MG63 (cell line): ENCODE results near the gene SEMA7A. TPM values are rescaled to one million over a fixed set of nuclear protein-coding genes. Genes with fewer than 3 reads are reported as not detected.
"Not testable (repeated sequence)": the region's sequence is repeated elsewhere in the genome, so short reads cannot be mapped to it uniquely, and the experiment has no call there.

Experiments
- DNase-seq: peaks from one replicate; pipeline ENCODE4 v3.0.0-alpha.2; 2020
- H3K27me3 ChIP-seq: fragments of 250-450 bp; sonication (Bioruptor Pico); 2 replicates; pipeline ENCODE4 v1.5.1; 2020; ENCODE audit warnings: mild to moderate bottlenecking, moderate library complexity
- H3K36me3 ChIP-seq: fragments of 250-450 bp; sonication (Bioruptor Pico); 2 replicates; pipeline ENCODE4 v1.5.1; 2020; ENCODE audit warnings: mild to moderate bottlenecking, moderate library complexity
- H3K4me3 ChIP-seq: fragments of 250-450 bp; sonication (Bioruptor Pico); 2 replicates; pipeline ENCODE4 v1.5.1; 2020; ENCODE audit warnings: mild to moderate bottlenecking, moderate library complexity
- H3K9me3 ChIP-seq: fragments of 250-450 bp; sonication (Bioruptor Pico); 2 replicates; pipeline ENCODE4 v1.5.1; 2020; ENCODE audit warnings: mild to moderate bottlenecking, moderate library complexity
- total RNA-seq: library from RNA; depleted of rRNA; stranded (reverse); fragments of >200 nt; shearing (Covaris generic); gene quantifications from 2 replicates; pipeline ENCODE4 v1.2.3, GENCODE V29; 2014; ENCODE audit warnings: low replicate concordance

The SEMA7A gene
- total RNA-seq, 1 experiment from 2014 or later = 12.0 TPM

DNA sequence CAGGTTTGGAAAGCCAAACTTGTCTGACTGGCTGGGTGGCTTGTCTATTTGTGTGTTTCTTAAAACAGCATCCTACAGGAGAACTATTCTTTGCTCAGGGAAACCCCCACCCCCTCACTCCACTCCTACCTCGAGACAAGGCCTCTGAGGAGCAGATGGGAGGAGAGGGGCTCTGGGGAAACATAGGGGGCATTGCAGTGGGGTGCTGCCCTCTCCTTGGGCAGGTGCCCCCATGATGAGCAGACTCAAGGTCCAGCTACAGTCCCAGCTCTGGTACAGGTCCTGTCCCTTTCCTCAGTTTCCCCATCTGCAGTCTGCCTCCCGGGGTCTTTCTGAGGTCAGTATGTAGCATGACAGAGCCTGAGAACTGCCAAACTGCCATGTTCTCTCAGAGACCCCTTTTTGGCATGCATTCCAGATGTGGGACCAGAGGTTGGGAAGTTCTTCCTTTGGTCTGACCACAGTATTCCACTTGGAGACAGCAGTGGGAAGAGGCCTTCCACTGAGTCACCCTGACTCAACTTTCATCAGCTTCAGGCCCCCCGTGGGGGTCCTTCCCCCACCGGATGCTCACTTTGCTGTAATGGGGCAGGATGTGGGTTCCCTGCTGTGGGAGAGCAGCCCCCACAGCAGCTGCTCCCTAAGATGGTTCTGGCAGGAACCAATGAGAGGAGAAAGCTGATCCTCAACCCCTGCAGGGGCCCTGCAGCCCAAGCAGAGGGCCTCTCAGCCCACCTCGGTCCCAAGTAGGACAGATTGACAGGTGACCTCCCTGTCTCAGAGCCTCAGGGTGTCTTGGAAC is 34.0 kb downstream of the SEMA7A start:
- H3K9me3 ChIP-seq = no peaks in the 10 kb centered on the region
- no peaks in the 10 kb centered on the region for H3K27me3 ChIP-seq
- DNase-seq = peak; percentile 76
- no peaks in the 10 kb centered on the region for H3K36me3 ChIP-seq
- no peak overlapping the region for H3K4me3 ChIP-seq

DNA sequence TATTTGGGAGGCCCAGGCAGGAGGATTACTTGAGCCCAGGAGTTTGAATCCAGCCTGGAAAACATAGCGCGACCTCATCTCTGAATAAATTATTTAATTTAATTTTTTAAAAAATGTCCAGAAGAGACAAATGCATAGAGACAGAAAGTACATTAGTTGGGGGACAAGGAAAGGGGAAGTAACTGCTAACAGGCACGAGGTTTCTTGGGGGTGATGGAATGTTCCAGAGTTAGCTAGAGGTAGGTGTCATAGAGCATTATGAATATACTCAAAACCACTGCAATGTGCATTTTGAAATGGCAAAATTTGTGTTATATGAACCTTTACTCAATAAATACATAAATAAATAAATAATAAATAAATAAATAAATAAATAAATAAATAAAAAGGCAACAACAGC is 34.7 kb downstream of the SEMA7A start:
- no peak for DNase-seq
- Histone ChIP-seq H3K36me3 (no peaks in the 10 kb centered on the region), H3K27me3 (no peaks in the 10 kb centered on the region), H3K4me3 (no peak overlapping the region), H3K9me3 (no peaks in the 10 kb centered on the region)

DNA sequence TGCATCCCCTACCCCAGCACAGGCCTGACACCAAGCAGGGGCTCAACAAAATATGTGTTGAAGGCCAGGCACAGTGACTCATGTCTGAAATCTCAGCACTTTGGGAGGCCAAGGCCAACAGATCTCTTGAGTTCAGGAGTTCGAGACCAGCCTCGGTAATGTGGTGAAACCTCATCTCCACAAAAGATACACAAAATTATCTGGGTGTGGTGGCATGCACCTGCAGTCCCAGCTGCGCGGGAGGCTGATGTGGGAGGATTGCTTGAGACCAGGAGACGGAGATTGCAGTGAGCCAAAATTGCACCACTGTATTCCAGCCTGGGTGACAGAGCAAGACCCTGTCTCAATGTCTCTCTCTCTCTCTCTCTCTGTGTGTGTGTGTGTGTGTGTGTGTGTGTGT is 35.6 kb downstream of the SEMA7A start:
- no peaks in the 10 kb centered on the region for H3K9me3 ChIP-seq
- DNase-seq = no peak
- H3K4me3 ChIP-seq = no peak overlapping the region
- no peaks in the 10 kb centered on the region for H3K36me3 ChIP-seq
- H3K27me3 ChIP-seq = no peaks in the 10 kb centered on the region

GRCh38 chr15:74397239-74398068 is 36.3 kb downstream of the SEMA7A start:
- H3K9me3 ChIP-seq = no peaks in the 10 kb centered on the region
- DNase-seq = no peak
- no peaks in the 10 kb centered on the region for H3K36me3 ChIP-seq
- no peak overlapping the region for H3K4me3 ChIP-seq
- no peaks in the 10 kb centered on the region for H3K27me3 ChIP-seq

DNA sequence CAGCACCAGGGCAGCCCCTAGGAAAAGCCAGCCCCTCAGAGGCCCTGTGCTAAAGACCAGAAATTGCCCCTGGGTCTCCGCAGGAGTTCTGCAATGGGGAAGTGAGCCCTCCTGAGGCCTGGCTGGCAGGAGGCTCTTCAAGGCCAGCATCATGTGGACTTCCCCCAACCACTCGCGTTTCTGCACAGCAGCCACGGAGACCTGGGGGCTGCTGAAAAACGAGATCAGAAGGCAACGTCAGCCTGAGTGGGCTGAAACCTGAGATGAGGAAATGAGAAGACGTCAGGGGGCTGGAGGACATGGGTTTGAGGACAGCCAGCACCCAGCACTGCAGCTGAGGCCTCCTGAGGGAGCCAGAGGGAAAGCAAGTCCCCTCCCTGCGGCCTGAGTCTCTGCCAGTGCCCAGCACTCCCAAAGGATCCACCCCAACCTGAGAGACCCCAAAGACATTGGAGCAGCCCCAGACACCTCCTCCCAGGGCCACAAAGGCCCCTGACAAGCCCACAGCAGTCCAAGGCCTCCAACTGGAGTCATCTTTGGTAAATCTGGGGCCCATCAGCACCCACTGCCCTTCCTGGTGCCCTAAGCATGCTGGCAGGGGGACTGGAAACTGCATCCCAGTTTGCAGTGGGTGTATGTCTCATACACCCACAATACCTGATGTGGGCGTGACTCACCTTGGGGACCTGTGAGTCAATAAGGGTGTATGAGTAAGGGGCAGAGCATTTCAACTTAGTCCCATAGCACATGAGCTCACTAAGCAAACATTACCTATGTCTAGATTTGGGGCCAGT is 37.1 kb downstream of the SEMA7A start:
- no peaks in the 10 kb centered on the region for H3K27me3 ChIP-seq
- DNase-seq = peak; percentile 68
- no peaks in the 10 kb centered on the region for H3K9me3 ChIP-seq
- no peak overlapping the region for H3K4me3 ChIP-seq
- no peaks in the 10 kb centered on the region for H3K36me3 ChIP-seq

DNA sequence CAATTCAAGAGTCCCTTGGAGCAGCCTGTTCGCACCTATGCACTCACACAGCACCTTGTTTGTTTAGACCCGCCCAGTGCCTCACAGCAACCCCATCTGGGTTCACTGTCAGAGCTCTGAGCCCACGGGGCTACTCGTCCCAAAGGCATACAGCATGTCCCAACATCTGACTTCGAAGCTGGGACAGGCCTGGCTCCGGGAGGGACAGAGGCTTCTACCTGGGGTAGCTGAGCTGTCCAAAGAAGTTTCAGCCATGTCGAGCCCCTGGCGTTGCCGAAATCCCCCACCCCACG is 37.7 kb downstream of the SEMA7A start:
- Histone ChIP-seq H3K9me3 (no peaks in the 10 kb centered on the region), H3K36me3 (no peaks in the 10 kb centered on the region), H3K27me3 (no peaks in the 10 kb centered on the region), H3K4me3 (no peak overlapping the region)
- DNase-seq = no peak

GRCh38 chr15:74395319-74396145 is 38.2 kb downstream of the SEMA7A start:
- Histone ChIP-seq H3K9me3 (no peaks in the 10 kb centered on the region), H3K27me3 (no peaks in the 10 kb centered on the region), H3K4me3 (no peak overlapping the region), H3K36me3 (no peaks in the 10 kb centered on the region)
- no peak for DNase-seq

GRCh38 chr15:74394090-74394846 is 39.5 kb downstream of the SEMA7A start:
- no peaks in the 10 kb centered on the region for H3K36me3 ChIP-seq

GRCh38 chr15:74393423-74393822 is 40.3 kb downstream of the SEMA7A start:
- DNase-seq = no peak
- Histone ChIP-seq H3K4me3 (no peak overlapping the region), H3K27me3 (no peaks in the 10 kb centered on the region), H3K9me3 (no peaks in the 10 kb centered on the region), H3K36me3 (no peaks in the 10 kb centered on the region)

More at GRCh38 chr15:74394090-74394846, 39.5 kb downstream of the SEMA7A start:
- Histone ChIP-seq H3K4me3 (no peak overlapping the region), H3K27me3 (no peaks in the 10 kb centered on the region), H3K9me3 (no peaks in the 10 kb centered on the region)
- DNase-seq = no peak

DNA sequence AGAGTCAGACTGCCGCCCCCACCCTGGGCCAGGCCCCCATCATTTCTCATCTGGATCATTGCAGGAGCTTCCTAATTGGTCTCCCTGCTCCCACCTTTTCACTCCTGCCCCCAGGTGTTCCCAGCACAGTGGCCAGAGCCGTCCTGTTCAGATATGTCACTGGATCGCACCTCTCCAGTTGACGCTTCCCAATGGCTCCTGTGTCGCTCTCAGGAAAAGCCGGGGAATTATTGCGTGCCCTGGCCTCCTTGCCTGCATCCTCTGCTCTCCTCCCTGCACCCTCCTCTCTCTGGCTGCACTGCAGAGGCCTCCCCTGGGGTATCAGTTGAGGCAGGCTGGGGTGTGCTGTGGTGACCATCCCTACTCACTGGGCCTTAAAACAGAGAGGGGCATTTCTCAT is 40.9 kb downstream of the SEMA7A start:
- DNase-seq = no peak
- Histone ChIP-seq H3K27me3 (no peaks in the 10 kb centered on the region), H3K36me3 (no peaks in the 10 kb centered on the region), H3K4me3 (no peak overlapping the region), H3K9me3 (no peaks in the 10 kb centered on the region)

- Histone ChIP-seq H3K9me3 (no peaks in the 10 kb centered on the region), H3K4me3 (no peak overlapping the region), H3K27me3 (no peaks in the 10 kb centered on the region), H3K36me3 (no peaks in the 10 kb centered on the region)
- DNase-seq = no peak
Measured at GRCh38 chr15:74392451-74392830, 41.3 kb downstream of the SEMA7A start.

GRCh38 chr15:74391582-74392450 is 41.9 kb downstream of the SEMA7A start:
- no peaks in the 10 kb centered on the region for H3K9me3 ChIP-seq
- H3K27me3 ChIP-seq = no peaks in the 10 kb centered on the region
- H3K36me3 ChIP-seq = no peaks in the 10 kb centered on the region
- no peak for DNase-seq
- no peak overlapping the region for H3K4me3 ChIP-seq

GRCh38 chr15:74390647-74391288 is 43.0 kb downstream of the SEMA7A start:
- no peak for DNase-seq
- Histone ChIP-seq H3K36me3 (no peaks in the 10 kb centered on the region), H3K27me3 (no peaks in the 10 kb centered on the region), H3K9me3 (no peaks in the 10 kb centered on the region), H3K4me3 (no peak overlapping the region)

DNA sequence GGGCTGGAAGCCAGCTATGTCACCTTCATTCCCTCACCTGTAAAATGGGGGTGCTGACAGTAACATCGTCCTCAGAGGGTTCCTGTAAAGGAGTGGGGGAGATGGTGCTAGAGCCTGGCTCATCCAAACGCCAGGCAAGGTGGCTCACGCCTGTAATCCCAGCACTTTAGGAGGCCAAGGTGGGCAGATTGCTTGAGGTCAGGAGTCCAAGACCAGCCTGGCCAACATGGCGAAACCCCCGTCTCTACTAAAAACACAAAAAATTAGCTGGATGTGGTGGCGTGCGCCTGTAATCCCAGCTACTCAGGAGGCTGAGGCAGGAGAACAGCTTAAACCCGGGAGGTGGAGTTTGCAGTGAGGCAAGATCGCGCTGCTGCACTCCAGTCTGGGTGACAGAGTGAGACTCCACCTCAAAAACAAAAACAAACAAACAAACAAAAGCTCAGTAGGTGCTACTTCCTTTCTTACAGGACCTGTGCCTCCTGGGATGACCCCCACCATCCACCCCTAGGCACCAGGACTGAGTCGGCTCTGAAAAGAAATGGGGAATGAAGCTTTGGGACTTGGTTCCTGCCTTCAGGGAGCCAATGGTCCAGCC is 43.6 kb downstream of the SEMA7A start:
- H3K27me3 ChIP-seq, H3K9me3 ChIP-seq, DNase-seq, H3K36me3 ChIP-seq, H3K4me3 ChIP-seq: not testable (repeated sequence)
